ENCODE measurements around the gene SKA2.
"Not testable (repeated sequence)": the region's sequence is repeated elsewhere in the genome, so short reads cannot be mapped to it uniquely, and the experiment has no call there.

SKA2 gene

DNA sequence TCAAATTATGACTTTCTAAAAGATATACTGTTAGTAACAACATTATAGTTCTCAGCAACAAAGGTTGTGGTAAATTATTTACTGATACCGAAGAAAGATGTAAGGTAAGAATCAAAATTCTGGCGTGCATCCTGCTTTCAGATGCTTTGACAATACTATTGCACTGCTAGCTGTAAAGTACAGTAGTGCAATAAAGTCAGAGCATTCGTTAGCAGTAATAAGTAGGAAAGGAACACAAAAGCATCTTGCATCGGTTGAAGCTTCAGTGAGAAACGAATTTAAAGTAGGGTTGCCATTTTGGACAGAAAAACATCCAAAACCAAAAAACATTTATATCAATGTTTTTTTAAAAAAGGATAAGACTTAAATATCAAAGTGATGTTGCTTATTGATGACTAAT, 4.0 kb downstream of the SKA2 start:
- DNase-seq, result no peak

DNA sequence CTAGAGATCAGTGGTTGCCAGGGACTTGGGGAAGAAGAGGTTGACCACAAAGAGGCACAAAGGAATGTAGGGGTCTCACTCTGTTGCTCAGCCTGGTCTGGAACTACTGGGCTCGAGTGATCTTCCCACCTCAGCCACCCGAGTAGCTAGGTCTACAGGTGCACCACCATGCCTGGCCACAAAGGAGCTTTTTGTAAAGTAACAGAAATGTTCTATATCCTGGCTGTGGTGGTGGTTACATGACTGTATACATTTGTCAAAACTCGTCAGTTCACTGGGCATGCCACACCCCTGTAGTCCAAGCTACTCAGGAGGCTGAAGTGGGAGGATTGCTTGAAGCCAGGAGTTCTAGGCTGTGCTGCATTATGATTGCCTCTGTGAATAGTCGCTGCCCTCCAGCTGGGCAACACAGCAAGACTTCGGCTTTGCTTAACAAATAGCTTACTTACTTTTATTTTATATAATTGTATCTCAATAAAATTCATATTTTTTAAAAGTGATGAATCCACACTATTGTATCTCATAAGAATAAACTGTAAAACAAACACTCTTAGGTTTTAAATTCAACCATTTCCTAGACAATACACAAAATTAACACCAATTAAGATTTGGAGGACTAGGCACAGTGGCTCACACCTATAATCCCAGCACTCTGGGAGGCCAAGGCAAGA, 5.0 kb downstream of the SKA2 start:
- peak; percentile 42 for DNase-seq

DNA sequence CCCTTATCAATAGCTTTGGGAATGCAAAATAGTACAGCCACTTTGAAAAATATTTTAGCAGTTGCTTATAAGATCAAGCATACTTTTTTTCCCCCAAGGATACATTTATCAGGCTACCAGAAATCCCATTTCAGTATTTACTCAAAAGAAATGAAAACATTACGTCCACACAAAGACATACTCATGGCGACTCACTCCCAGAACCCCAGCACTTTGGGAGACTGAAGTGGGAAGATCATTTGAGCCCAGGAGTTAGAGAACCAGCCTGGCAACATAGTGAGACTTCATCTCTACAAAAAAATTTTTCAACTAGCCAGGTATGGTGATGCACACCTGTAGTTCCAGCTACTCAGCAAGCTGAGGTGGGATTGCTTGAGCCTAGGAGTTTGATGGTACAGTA, 5.9 kb downstream of the SKA2 start:
- DNase-seq, result no peak

DNA sequence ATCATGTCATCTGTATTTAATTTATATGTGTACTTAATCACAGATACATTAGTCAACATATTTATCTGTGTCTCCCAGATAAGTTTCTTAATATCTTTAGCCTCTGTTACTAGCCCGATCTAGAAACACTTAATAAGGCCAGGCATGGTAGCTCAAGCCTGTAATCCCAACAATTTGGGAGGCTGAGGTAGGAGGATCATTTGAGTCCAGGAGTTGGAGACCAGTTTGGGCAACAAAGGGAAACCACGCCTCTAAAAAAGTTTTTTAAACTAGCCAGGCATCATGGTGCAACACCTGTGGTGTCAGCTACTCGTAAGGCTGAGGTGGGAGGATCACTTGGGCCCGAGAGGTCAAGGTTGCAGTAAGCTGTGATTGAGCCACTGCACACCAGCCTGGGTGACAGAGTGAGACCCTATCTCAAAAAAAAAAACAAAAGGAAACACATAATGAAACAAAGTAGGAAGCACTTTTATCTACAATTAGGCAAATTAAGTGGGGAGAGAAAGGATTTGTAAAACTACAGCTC, 9.4 kb downstream of the SKA2 start:
- no peak for DNase-seq

- no peak for DNase-seq
Observed at GRCh38 chr17:59141860-59142259, 13.1 kb downstream of the SKA2 start.

GRCh38 chr17:59139939-59140338, 15.0 kb downstream of the SKA2 start:
- DNase-seq, result peak; percentile 52

GRCh38 chr17:59138339-59138738, 16.6 kb downstream of the SKA2 start:
- not testable (repeated sequence) for DNase-seq

GRCh38 chr17:59131131-59131530, 23.9 kb downstream of the SKA2 start:
- DNase-seq, result no peak

DNA sequence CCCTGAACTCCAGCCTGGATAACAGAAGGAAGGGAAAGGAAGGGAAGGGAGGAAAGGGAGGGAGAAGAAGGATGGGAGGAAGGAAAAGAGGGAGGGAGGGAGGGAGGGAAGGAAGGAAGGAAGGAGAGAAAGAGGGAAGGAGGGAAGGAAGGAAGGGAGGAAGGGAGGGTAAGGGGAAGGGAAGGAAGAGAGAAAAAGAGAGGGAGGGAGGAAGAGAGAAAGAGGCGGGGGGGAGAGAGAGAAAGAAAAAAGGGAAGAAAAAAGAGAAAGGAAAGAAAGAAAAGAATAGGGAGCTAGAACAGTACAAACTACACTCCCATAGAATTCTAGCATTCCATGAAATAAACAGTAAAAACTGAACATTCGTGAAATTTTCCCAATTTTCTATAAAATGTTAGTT, 25.2 kb downstream of the SKA2 start:
- DNase-seq, result no peak

DNA sequence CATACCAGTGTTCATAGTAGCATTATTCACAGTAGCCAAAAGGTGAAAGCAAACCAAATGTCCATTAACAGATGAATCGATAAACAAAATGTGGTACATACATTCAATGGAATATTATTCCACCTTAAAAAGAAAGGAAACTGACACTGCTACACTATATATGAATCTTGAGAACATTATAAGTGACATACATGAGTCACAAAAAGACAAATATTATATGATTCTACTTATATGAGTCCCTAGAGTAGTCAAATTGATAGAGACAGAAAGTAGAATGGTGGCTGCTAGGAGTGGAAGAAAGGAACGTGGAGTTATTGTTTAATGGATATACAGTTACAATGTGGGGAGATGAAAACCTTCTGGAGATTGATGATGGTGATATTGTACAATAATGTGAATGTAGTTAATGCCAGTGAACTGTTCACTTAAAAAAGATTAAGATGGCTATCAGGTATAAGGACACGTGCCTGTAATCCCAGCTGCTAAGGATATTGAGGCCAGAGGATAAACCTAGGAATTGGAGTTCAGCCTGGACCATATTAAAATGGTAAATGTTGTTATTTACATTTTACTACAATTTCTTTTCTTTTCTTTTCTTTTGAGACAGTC, 28.1 kb downstream of the SKA2 start:
- DNase-seq, result no peak

GRCh38 chr17:59124665-59125064, 30.3 kb downstream of the SKA2 start:
- no peak for DNase-seq

GRCh38 chr17:59121901-59122480, 33.0 kb downstream of the SKA2 start:
- DNase-seq, result no peak

DNA sequence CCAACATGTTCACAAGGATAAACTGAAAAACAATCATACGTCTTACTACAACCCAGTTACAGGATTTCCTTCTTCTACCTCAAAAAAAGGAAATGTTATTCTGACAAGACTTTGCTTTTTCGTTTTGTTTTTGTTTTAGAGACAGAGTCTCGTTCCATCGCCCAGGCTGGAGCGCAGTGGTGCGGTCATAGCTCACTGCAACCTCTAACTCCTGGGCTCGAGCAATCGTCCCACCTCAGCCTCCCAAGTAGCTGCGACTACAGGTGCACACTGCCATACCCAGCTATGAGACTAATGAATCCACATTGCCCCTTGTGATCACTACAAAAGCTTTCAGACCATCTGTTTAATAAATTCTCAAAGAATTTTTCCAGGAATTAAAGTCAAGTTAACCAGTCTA, 39.5 kb downstream of the SKA2 start:
- no peak for DNase-seq

DNA sequence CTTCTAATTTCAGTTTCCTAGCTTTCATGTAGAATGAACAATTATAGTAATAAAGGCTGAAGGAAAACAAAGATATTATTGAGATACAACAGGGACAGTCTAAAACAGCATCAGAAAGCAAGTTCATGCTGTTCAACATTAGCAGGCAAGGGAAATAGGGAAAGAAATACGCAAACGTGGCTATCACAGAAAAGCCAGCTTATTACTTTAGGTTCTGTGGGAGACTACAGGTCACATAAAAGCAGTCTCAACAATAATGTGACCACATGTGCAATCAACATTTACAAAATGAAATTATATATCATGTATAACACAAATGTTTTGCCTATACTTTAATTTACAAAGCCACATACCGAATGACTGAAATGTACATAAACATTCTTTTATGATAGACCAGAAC, 43.4 kb downstream of the SKA2 start:
- DNase-seq, result no peak

- DNase-seq, result no peak
Observed at GRCh38 chr17:59110973-59111372, 44.0 kb downstream of the SKA2 start.

DNA sequence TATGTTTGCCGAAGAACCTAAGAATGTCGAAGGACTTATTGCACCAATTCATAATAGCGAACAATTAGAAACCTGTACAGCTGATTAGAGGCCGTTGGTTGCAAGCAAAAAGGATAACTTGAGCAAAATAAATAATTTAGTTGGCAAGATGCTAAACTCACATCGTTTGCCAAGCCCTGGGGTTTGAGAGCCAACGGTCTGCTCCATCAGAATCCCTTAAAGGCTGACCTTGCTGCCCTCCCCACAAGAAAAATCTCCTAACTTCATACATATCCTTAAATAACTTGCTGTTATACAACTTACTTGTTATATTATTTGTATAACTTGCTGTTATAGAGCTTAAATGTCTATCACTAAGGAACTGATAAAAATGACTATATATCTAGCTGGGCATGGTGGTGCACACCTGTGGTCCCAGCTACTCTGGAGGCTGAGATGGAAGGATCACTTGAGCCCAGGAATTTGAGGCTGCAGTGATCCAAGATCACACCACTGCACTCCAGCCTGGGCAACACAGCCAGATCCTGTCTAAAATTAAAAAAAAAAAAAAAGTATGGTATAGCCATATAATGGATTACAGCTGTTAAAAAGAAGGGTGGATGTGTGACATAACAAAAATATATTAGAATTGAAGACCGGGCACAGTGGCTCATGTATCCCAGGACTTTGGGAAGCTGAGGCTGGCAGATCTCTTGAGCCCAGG, 46.4 kb downstream of the SKA2 start:
- no peak for DNase-seq

GRCh38 chr17:59107306-59107670, 47.7 kb downstream of the SKA2 start:
- DNase-seq, result no peak

- peak; percentile 98 for DNase-seq
Observed at GRCh38 chr17:59106463-59107305, 48.3 kb downstream of the SKA2 start, which contains the start of gene TRIM37. Gene TRIM37, minus strand, starts transcription at chr17:59106880. Its CDS starts 419 bp downstream, at chr17:59106461.

- DNase-seq, result peak; percentile 85
Observed at GRCh38 chr17:59105852-59106462, 49.0 kb downstream of the SKA2 start.

GRCh38 chr17:59101178-59101577, 53.8 kb downstream of the SKA2 start:
- no peak for DNase-seq

GRCh38 chr17:59097876-59098275, 57.1 kb downstream of the SKA2 start:
- no peak for DNase-seq

DNA sequence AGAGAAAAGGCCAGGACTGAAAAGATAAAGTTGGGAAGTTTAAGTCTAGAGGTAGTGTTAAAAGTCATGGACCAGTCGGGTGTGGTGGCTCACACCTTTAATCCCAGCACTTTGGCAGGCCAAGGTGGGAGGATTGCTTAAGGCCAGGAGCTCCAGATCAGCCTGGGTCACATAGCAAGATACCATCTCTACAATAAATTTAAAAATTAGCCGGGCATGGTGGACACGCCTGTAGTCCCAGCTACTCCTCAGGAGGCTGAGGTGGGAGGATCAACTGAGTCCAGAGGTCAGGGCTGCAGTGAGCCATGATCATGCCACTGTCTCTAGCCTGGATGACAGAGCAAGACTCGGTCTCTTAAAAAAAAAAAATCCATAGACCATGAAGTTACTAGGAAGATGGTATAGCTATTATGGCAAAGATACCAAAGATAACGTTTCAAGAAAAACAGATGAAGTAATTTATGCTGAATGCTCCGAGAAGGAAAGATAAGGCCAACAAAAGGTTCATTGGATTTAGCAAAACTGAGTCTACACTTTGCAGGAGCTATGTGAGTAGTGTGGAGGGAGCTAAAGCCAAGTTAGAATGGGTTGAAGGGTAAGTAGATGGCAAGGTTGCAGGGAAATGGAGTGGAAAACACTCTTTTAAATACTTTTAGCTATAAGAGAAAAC, 60.0 kb downstream of the SKA2 start:
- DNase-seq, result no peak
